ENCODE data around the gene CNOT4. TPM values are rescaled to one million over a fixed set of nuclear protein-coding genes. Genes with fewer than 3 reads are reported as not detected.
"Not testable (repeated sequence)": the region's sequence is repeated elsewhere in the genome, so short reads cannot be mapped to it uniquely, and the experiment has no call there.

Gene CNOT4
- total RNA-seq, 1 donor from 2014 or later, result 3.9 TPM

GRCh38 chr7:135321556-135321955 is 188.3 kb downstream of the CNOT4 start:
- FAIRE-seq, result no peak
- no peak for TF ChIP-seq CTCF (IDR thresholded peaks at IDR 0.05; ENCODE audit: insufficient read depth, low read length, severe bottlenecking)
- DNase-seq (ENCODE audit: low read depth), result peak; percentile 69

DNA sequence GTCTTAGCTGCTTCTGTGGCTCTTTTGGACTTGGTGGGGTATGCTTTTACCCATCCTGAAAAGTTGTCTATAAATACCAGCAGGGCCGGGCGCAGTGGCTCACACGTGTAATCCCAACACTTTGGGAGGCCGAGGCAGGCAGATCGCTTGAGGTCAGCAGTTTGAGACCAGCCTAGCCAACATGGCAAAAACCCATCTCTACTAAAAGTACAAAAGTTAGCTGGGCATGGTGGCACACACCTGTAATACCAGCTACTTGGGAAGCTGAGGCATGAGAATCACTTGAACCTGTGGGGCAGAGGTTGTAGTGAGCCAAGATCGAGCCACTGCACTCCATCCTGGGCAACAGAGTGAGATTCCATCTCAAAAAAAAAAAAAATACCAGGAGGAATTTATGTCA is 188.9 kb downstream of the CNOT4 start:
- not testable (repeated sequence) for H3K4me3 ChIP-seq (ENCODE audit: low read depth, low read length); DNase-seq (ENCODE audit: low read depth); H3K27me3 ChIP-seq (ENCODE audit: control insufficient read depth, insufficient read depth, low read length); H3K36me3 ChIP-seq (ENCODE audit: control insufficient read depth, insufficient read depth, low read length); FAIRE-seq

More at GRCh38 chr7:135321556-135321955, 188.3 kb downstream of the CNOT4 start:
- Histone ChIP-seq H3K27me3 (ENCODE audit: control insufficient read depth, insufficient read depth, low read length) (no peaks in the 10 kb centered on the region), H3K4me3 (ENCODE audit: low read depth, low read length) (no peak overlapping the region), H3K36me3 (ENCODE audit: control insufficient read depth, insufficient read depth, low read length) (no peaks in the 10 kb centered on the region)

GRCh38 chr7:135320268-135320667 is 189.6 kb downstream of the CNOT4 start:
- FAIRE-seq (no peak), DNase-seq (ENCODE audit: low read depth) (peak; percentile 82)
- no peak overlapping the region for H3K4me3 ChIP-seq (ENCODE audit: low read depth, low read length)
- H3K36me3 ChIP-seq (ENCODE audit: control insufficient read depth, insufficient read depth, low read length), result no peaks in the 10 kb centered on the region
- no peaks in the 10 kb centered on the region for H3K27me3 ChIP-seq (ENCODE audit: control insufficient read depth, insufficient read depth, low read length)
- no peak for TF ChIP-seq CTCF (IDR thresholded peaks at IDR 0.05; ENCODE audit: insufficient read depth, low read length, severe bottlenecking)

DNA sequence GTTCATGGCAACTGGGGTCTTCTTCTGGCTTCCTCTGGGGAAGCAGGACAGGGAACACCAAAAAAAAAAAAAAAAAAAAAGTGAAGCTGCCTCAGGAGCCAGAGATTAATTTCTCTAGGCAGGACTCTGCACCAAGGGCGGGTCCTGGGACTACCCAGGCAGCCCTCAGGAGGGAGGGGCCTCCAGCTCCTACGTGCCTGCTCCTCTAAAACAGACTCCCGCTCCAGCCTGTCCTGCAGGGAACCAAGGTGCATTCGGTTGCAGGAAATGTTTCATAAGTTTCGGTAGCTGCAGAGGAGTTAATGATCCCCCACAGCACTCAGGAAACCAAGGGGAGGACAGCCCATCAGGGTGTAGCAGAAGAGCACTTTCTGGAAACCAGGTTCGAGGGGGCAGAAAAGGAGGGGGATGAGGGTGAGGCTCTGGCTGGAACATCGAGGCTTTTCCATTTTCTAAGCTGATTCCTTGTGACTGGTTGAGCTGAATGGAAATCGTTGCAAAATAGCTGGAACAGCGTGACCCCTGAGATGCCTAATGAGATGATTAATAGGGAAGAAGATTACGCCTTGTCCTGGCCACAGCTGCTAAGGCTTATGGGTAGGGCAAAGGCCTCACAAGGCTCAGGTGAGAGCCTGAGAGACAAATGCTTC is 192.1 kb downstream of the CNOT4 start:
- Histone ChIP-seq H3K27me3 (ENCODE audit: control insufficient read depth, insufficient read depth, low read length) (no peaks in the 10 kb centered on the region), H3K4me3 (ENCODE audit: low read depth, low read length) (no peak overlapping the region), H3K36me3 (ENCODE audit: control insufficient read depth, insufficient read depth, low read length) (no peaks in the 10 kb centered on the region)
- TF ChIP-seq CTCF (IDR thresholded peaks at IDR 0.05; ENCODE audit: insufficient read depth, low read length, severe bottlenecking), result no peak
- DNase-seq (ENCODE audit: low read depth) (peak; percentile 59), FAIRE-seq (no peak)

DNA sequence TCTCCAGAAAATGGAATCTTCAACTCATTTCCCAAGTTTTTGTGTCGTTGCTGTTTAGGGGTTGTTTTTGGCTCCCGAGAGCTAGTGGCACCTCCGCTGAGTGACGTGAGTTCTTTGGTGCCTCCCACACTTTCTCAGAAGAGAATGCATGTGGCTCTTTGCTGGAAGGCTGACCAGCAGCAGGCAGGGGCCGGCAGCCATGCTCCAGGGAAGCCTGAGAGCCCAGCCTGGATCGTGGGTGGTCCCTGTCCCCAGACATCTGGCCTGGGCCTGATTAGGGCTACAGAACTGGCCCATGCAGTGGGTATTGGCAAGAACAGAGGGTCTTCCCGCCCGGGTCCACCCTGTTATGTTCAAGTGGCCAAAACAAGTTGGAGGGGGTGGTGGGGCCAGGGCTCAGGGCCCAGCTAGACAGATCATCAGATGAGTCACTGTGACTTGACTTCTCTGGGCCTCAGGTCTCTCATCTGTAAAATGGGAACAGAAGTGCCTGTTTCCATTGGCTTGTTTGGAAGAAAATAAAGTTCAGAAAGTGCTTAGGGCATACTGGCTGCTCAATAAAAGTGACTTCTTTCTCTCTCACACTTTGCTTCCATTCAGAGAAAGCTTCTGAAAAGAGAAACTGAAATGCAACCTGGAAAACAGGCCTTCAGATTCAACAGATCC is 193.1 kb downstream of the CNOT4 start:
- FAIRE-seq, result no peak
- DNase-seq (ENCODE audit: low read depth), result no peak
- no peak overlapping the region for H3K4me3 ChIP-seq (ENCODE audit: low read depth, low read length)
- H3K27me3 ChIP-seq (ENCODE audit: control insufficient read depth, insufficient read depth, low read length), result no peaks in the 10 kb centered on the region
- TF ChIP-seq CTCF (IDR thresholded peaks at IDR 0.05; ENCODE audit: insufficient read depth, low read length, severe bottlenecking), result no peak
- H3K36me3 ChIP-seq (ENCODE audit: control insufficient read depth, insufficient read depth, low read length), result no peaks in the 10 kb centered on the region

DNA sequence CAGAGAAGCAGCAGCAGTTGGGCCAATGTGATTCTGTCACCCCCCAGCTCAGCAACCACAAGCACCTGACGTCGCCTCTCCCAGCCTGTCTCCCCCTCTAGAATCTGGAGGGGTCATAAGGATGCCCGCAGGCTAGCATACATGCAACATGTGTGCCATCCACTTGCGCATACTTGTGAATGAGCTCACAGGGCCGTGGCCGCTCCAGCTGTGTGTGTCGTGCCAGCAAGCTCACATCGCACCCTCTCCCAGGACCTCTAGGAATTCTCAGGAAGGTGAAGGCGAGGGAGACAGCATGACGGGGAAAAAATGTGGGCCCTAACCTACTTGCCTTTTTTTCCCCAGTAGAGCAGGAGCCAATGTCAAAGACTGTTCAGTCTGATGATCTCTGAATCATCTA is 195.9 kb downstream of the CNOT4 start:
- no peak for DNase-seq (ENCODE audit: low read depth)
- no peaks in the 10 kb centered on the region for H3K36me3 ChIP-seq (ENCODE audit: control insufficient read depth, insufficient read depth, low read length)
- FAIRE-seq, result no peak
- no peaks in the 10 kb centered on the region for H3K27me3 ChIP-seq (ENCODE audit: control insufficient read depth, insufficient read depth, low read length)
- TF ChIP-seq CTCF (IDR thresholded peaks at IDR 0.05; ENCODE audit: insufficient read depth, low read length, severe bottlenecking), result no peak
- no peak overlapping the region for H3K4me3 ChIP-seq (ENCODE audit: low read depth, low read length)

Other genes with a start within 250 kb of the CNOT4 start
- gene NUP205, start 47.8 kb upstream of the CNOT4 start, total RNA-seq, result 45.0 and 53.8 TPM in 2 replicates
- 7.4 and 11.5 TPM in 2 replicates for gene STMP1, start 152.4 kb upstream of the CNOT4 start, total RNA-seq
- under 0.01 and 0.26 TPM in 2 replicates for gene SLC13A4, start 218.1 kb upstream of the CNOT4 start, total RNA-seq
- gene FAM180A, start 238.7 kb upstream of the CNOT4 start, total RNA-seq, result 0.26 TPM in 1 of 2 replicates, not detected in the other

Data from bronchial epithelial cell (primary cell).